K562 (cell line): ENCODE measurements around the gene ZNF835. TPM values are rescaled to one million over a fixed set of nuclear protein-coding genes. Genes with fewer than 3 reads are reported as not detected.

Source experiments
- AFF4 ChIP-seq: sonication (generic); formaldehyde crosslinking; IDR thresholded peaks from 2 replicates; pipeline ENCODE4 v1.8.0; 2023; ENCODE audit warnings: mild to moderate bottlenecking, missing genetic modification reagents
- BRF2 ChIP-seq: IDR thresholded peaks from 3 replicates; pipeline ENCODE4 v1.6.1; 2011; ENCODE audit warnings: borderline replicate concordance, mild to moderate bottlenecking; ENCODE audit not compliant: insufficient read length, insufficient read depth
- CHAMP1 ChIP-seq: fragments of 450-650 bp; IDR thresholded peaks from 2 replicates; pipeline ENCODE4 v1.6.1; 2016; ENCODE audit warnings: mild to moderate bottlenecking
- ETV5 ChIP-seq: sonication (generic); formaldehyde crosslinking; IDR thresholded peaks from 2 replicates; pipeline ENCODE4 v1.4.0; 2020; ENCODE audit warnings: low read depth, mild to moderate bottlenecking, missing genetic modification reagents
- HINFP ChIP-seq: fragments of 450-650 bp; conservative IDR thresholded peaks from 2 replicates; pipeline ENCODE4 v1.6.1; 2016; ENCODE audit warnings: missing genetic modification characterization, low read depth, mild to moderate bottlenecking, control low read depth, missing compliant biosample characterization
- LCOR ChIP-seq: sonication (generic); formaldehyde crosslinking; IDR thresholded peaks from 2 replicates; pipeline ENCODE4 v1.8.0; 2022; ENCODE audit warnings: mild to moderate bottlenecking, missing genetic modification reagents
- NR3C1 ChIP-seq: sonication (generic); formaldehyde crosslinking; IDR thresholded peaks from 2 replicates; pipeline ENCODE4 v1.8.1; 2022; ENCODE audit warnings: missing genetic modification reagents
- SLC30A9 ChIP-seq: fragments of 250-450 bp; sonication (Bioruptor Pico); IDR thresholded peaks from 2 replicates; pipeline ENCODE4 v1.8.0; 2022; ENCODE audit warnings: mild to moderate bottlenecking, moderate library complexity
- SRSF9 ChIP-seq: fragments of 200-400 bp; formaldehyde crosslinking; IDR thresholded peaks from 2 replicates; pipeline ENCODE4 v1.6.1; 2017; ENCODE audit warnings: low read depth, low read length, borderline replicate concordance
- TGIF2 ChIP-seq: sonication (generic); formaldehyde crosslinking; IDR thresholded peaks from 2 replicates; pipeline ENCODE4 v1.8.1; 2022; ENCODE audit warnings: mild to moderate bottlenecking, missing genetic modification reagents, moderate library complexity
- USF1 ChIP-seq: sonication (generic); formaldehyde crosslinking; IDR thresholded peaks from 2 replicates; pipeline ENCODE4 v1.9.0; 2022; ENCODE audit warnings: mild to moderate bottlenecking, missing genetic modification reagents
- ZKSCAN1 ChIP-seq: fragments of 150-350 bp; IDR thresholded peaks from 2 replicates; pipeline ENCODE4 v1.6.1; 2016; ENCODE audit warnings: low read depth, low read length
- ZNF354B ChIP-seq: fragments of 250-450 bp; sonication (Bioruptor Pico); IDR thresholded peaks from 2 replicates; pipeline ENCODE4 v1.4.0; 2020
- ZNF395 ChIP-seq: fragments of 200-800 bp; sonication (Bioruptor generic); IDR thresholded peaks from 2 replicates; pipeline ENCODE4 v1.6.1; 2017; ENCODE audit warnings: missing genetic modification characterization, missing compliant biosample characterization
- ZNF444 ChIP-seq: fragments of 250-450 bp; sonication (Bioruptor Pico); IDR thresholded peaks from 2 replicates; pipeline ENCODE4 v1.4.0; 2020; ENCODE audit warnings: mild to moderate bottlenecking, moderate library complexity
- ZNF707 ChIP-seq: fragments of 250-450 bp; sonication (Bioruptor Pico); conservative IDR thresholded peaks from 2 replicates; pipeline ENCODE4 v1.8.0; 2022; ENCODE audit warnings: inconsistent platforms, mild to moderate bottlenecking, moderate library complexity
- polyA plus RNA-seq, 8 experiments: library from polyadenylated mRNA; depleted of rRNA in 4 of 8; stranded (reverse) in 5 of 8; unstranded in 3 of 8; fragments of >200 nt; fragmentation: Nextera tagmentation in 2 of 8; fragmentation: Illumina TruSeq in 1 of 8; extraction: Ambion mirVana in 2 of 8; extraction: Trizol in 1 of 8; gene quantifications; 2 replicates each; pipeline versions ENCODE4 v1.2.1 to v1.2.3, GENCODE V29; 2011 to 2014; ENCODE audit warnings: inconsistent platforms in 1 of 8, missing spikeins in 1 of 8
- total RNA-seq, 7 experiments: library from RNA; depleted of rRNA in 6 of 7; stranded (reverse); fragments of >200 nt in 6 of 7; fragmentation: Illumina TruSeq in 2 of 7; extraction: Trizol in 2 of 7; gene quantifications; 2 replicates each; pipeline versions ENCODE4 v1.2.1 to v1.2.3, GENCODE V29; 2011 to 2021; ENCODE audit warnings: low replicate concordance in 1 of 7

ZNF835 gene
- total and polyA plus RNA-seq, 9 of the 15 experiments (the other 6 are each of a cell fraction or from before 2014, with no cell fraction given), result not detected

GRCh38 chr19:56637976-56638555, 33.5 kb downstream of the ZNF835 start (continued):
- TF ChIP-seq TGIF2 (CRISPR knock-in tag) (peak; percentile 84; the same call in 1 of the 2 replicates), AFF4 (CRISPR knock-in tag) (peak; percentile 72), ETV5 (CRISPR knock-in tag) (peak; percentile 79; the same call in 1 of the 2 replicates), CHAMP1 (0 out of 2 replicates have a peak, but pooled peaks have one; percentile 32), USF1 (CRISPR knock-in tag) (peak; percentile 14; the same call in 1 of the 2 replicates), ZNF395 (CRISPR knock-in tag) (0 out of 2 replicates have a peak, but pooled peaks have one; percentile 44), BRF2 (no peak), SLC30A9 (no peak), LCOR (CRISPR knock-in tag) (peak; percentile 80; the same call in 1 of the 2 replicates), ZKSCAN1 (no peak), NR3C1 (CRISPR knock-in tag) (peak; percentile 94), ZNF354B (CRISPR knock-in tag) (no peak), ZNF707 (CRISPR knock-in tag) (0 out of 2 replicates have a peak, but pooled peaks have one; percentile 31), HINFP (tag) (0 out of 2 replicates have a peak, but pooled peaks have one; percentile 22), ZNF444 (CRISPR knock-in tag) (no peak), SRSF9 (no peak)
